HG02885 (cell line): Measurements from ENCODE around the gene ADRB2.
"Not testable (repeated sequence)": the region's sequence is repeated elsewhere in the genome, so short reads cannot be mapped to it uniquely, and the experiment has no call there.

ENCODE experiments used
- ATAC-seq: cut with Tn5 transposase; IDR thresholded peaks from one replicate; pipeline ENCODE4 v1.9.1; 2021; ENCODE audit warnings: mild to moderate bottlenecking; ENCODE audit not compliant: unreplicated experiment, poor library complexity

Gene ADRB2

DNA sequence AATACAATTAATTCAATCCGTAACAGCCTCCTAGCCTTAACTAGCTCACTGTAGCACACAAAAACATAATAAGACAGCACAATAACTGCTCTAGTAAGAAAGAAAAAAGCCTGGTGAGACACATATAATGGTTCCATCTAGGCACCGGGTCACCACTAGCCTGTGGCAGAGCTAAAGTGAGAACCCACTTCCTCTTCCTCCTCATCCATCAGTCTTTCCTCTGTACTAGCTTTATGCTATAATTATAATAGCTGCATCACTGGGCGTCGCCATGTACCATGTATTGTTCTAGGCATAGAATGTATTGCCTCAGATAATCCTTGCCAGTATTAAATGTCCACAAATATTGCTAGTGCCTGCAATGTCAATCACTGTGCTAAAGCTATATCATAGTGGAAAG, 23.1 kb downstream of the ADRB2 start:
- ATAC-seq: no peak

DNA sequence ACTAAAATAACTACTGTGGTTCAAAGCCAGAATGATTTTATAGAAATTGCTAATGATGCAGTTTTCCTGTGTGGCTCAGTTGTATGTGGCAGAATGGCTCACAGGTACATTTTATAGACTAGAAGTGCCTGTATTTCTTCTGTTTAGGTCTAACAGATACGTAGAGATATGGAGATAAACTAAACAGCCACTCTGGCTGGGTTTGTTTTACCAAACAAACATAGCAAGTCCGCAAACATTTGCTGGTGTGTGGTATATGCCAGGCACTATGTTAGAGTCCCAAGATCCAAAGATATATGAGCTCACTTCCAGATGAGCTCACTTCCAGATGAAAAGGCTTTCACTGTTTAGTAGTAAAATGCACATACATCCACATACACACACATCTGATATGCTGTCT, 24.4 kb downstream of the ADRB2 start:
- ATAC-seq: no peak

DNA sequence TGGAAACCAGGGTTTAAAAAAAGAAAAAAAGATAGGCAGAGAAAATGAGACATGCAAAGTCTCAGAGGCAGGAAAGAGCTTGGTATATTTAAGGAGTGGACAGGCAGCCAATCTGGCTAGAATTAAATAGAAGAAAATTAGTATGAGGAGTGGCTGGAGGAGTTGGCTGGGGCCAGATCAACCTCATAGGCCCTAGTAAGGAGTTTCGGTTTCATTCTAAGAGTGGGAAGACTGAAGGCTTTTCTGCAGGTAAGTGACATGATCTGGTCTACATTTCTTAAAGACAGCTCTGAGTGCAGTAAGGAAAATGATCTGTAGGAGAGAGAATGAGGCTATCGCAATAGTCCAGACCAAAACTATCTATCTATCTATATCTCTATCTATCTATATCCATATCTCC, 27.5 kb downstream of the ADRB2 start:
- ATAC-seq: no peak

DNA sequence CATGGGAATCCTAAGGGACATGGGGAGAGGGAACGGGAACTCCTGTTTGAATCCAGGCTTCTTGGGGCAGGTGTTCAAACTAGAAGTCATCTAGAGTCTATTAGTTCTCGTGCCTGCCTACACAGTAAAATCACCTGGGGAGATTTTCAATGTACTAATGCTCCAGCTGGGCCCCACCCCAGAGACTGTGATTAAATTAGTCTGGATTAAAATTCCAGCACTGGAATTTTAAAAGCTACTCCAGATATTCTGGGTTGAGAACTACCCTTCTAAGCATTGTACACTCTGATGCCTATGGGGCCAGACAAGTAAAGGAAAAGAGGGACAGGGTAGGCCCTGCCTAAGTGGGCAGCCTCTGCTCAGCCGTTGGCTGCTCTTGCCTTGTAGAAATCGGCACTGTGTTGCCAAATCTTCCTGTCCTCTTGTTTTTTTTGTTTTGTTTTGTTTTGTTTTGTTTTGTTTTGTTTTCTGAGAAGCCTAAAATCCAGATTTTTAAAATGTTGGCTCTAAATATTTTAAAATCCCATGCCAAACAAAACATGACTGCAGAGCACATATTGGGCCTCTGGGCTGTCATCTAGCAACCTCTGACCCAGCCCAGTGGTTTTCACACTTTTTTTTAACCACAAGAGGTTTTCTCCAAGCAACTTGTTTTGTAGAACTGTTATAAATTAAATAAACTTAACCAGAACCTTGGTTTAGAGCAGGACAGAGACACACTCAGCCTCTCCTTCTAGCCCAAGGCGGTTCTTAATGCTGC, 29.0 kb downstream of the ADRB2 start:
- no peak for ATAC-seq

DNA sequence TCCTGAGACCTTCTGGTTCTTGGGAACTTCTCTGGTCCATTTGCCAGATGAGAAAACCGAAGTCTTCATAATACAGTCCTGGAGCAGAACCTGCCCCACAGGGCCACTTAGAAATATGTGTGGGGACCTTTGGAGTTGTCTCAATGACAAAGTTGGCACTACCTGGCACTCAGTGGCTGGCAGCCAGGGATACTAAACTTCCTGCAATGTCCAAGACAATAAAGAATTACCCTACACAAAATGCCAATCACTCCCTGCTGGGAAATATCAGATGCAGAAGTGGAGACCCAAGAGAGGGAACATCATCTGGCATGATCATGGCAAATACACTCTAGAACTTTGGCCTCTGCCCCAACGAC, 29.6 kb downstream of the ADRB2 start:
- no peak for ATAC-seq

- ATAC-seq: no peak
Measured at GRCh38 chr5:148856424-148856823, 30.0 kb downstream of the ADRB2 start.

- ATAC-seq: no peak
Measured at GRCh38 chr5:148857474-148857873, 31.1 kb downstream of the ADRB2 start.

DNA sequence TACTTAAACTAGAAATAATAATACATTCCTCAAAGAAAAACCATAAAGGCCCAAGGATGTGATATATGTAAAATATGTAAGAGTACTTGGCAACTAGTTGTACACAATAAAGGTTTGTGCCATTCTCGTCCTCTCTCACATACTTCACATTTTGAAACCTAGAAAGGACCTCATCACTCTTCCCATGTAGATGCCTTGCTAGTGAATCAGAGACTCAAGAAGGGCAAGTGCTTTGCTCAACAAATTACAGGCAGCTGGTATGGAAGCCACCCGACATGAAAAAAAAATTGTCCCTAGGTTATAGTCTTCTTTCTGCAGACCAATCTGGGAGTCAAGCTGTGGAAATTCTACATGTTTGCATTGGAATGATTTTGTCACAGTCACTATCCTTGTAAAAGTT, 31.7 kb downstream of the ADRB2 start:
- no peak for ATAC-seq

GRCh38 chr5:148858547-148858946, 32.1 kb downstream of the ADRB2 start:
- no peak for ATAC-seq

DNA sequence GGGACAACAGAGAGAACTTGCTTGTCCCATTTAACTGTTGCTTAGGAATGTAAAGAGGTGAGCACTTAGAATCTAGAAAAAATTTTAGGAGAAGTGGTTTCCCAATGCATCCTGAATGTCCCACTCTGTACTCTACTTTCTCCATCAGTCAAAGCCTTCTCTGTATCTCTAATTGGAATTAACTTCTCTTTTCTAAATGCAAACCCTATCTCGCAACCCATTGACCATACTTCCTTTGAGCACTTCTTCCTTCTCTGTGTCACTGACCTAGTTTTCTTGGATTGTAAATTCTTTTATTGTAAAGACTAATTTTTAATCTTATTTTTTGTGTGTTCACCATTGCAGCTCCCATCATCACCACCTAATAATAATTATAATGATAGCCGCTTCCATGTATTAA, 33.3 kb downstream of the ADRB2 start:
- ATAC-seq: no peak

DNA sequence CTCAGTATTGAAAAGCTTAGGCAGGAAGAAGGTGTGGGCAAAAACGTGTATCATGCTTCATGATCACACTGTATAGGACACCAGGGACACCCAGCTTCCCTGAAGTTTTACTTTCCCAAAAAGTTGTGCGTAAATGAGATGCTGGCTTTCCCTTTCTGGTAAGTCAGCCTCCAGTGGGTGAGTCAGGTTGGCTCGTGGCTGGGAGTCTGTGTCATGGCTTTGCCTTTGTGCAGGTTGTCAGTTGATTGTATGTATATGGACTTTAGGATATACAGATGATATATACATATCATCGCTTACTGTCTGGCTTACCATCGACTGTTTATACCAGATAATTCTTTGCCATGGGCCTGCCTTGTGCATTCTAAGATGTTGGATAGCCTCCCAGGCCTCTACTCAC, 34.2 kb downstream of the ADRB2 start:
- no peak for ATAC-seq

- ATAC-seq: no peak
Measured at GRCh38 chr5:148861088-148861487, 34.7 kb downstream of the ADRB2 start.

GRCh38 chr5:148861696-148862095, 35.3 kb downstream of the ADRB2 start:
- no peak for ATAC-seq

DNA sequence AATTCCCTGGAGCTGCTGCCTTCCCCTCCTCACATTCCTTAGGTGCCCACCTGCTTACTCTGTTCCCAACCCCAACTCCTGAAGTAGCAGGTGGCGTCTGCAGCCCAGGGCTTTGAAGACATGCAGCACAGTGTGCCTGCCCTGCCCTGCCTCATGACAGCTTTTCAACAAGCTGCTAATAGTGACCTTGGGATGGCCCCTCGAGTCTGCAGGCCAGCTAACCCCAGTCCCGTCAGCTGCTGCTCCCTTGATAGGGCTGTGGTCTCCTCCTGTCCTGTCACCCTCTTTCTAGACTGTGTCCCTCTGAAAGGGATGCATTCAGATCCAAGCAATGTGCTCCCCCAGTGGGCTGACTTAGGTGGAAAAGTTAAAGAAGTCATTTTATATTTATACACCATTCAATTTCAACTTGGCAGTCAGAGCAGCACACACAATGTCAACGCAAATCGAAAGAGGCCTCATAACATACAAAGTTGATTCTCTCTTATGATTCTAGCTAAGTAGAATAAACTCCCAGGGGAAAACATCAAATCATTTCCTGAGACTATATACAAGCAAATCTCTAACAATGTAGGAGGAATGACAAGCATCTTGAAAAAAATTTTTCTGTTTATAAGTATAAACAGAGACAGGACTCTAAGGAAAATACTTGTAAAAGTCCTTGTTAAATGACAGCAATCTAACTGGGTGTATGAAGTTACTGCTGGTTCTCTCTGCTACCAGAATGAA, 37.9 kb downstream of the ADRB2 start:
- no peak for ATAC-seq

DNA sequence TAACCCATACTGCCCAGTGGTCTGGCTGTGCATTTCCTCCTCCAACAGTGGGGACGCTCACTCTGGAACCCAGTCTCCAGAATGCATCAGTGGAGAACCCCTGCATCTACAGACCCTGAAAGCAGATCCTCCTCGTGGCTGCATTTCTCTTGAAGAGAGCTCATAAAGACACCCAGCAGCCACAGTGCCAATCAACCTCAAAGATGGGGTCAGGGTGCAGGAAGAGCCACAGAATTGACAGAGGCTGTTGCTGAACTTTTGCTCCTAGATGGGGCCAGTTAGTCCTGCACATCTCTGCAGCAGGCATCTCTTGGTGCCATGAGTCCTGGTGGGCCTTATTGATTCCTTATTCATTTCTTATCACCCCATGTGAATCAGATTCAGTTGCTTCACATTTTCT, 39.6 kb downstream of the ADRB2 start:
- ATAC-seq: no peak

DNA sequence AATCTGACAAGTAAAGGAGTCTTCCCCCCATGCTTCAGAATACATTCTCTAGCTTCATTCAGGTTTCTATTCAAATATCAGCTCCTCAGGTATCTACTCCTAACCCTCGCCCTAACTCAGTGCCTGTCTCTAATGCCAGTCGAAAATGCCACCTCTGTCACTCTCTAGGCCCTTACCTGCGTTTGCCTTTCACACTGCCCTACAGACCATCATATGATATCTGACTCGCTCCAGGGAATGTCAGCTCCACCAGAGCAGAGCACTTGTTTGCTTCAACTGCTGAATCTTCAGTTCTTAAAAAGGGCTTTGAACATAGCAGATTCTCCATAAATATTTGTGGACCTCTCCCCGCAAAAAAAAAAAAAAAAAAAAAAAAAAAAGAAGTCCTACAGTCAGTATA, 46.7 kb downstream of the ADRB2 start:
- no peak for ATAC-seq

- ATAC-seq: no peak
Measured at GRCh38 chr5:148873690-148874485, 47.5 kb downstream of the ADRB2 start.

DNA sequence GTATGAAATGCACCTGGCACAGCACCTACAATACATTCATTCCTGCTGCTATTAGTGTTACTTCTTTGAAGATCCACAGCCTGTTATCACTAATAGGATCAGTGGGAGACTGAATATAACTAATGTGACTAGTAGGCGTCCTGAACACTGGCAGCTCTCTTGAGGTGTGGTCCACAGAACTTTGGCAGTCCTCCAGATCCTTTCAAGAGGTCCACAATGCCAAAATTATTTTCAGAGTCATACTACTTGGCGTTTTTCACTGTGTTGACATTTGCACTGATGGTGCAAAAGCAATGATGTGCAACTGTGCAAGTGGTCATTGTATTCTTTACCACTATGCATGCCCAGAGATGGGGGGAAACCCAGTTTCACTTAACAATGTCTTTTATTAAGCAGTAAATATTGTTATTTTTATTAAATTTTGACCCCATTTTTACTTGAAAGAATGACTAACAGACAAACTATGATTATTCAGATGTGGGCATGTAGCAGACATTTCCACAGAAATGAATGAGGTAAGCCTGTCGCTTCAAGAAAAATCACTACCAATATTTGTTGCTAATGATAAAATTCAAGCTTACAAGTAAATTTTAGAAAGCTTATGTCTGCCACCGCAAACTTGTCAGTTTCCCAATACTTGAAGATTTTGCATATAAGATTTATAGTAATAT, 48.9 kb downstream of the ADRB2 start:
- no peak for ATAC-seq

DNA sequence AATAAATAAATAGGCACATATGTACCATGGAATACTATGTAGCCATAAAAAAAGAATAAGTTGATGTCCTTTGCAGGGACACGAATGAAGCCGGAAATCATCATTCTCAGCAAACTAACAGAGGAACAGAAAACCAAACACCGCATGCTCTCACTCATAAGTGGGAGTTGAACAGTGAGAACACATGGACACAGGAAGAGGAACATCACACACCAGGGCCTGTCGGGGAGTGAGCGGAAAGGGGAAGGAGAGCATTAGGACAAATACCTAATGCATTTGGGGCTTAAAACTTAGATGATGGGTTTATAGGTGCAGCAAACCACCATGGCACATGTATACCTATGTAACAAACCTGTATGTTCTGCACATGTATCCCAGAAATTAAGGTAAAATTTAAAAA, 51.0 kb downstream of the ADRB2 start:
- not testable (repeated sequence) for ATAC-seq
